Nasal cavity respiratory epithelium epithelial cell of viscerocranial mucosa (primary cell): ENCODE results near the gene SH3BGRL2. TPM values are rescaled to one million over a fixed set of nuclear protein-coding genes. Genes with fewer than 3 reads are reported as not detected.

ENCODE experiments used
- total RNA-seq: library from RNA; depleted of rRNA; stranded (reverse); fragments of >200 nt; gene quantifications from 2 replicates; pipeline ENCODE4 v1.2.3, GENCODE V29; 2014

Gene SH3BGRL2
- total RNA-seq, result 12.2 and 24.3 TPM in 2 replicates

GRCh38 chr6:79630883-79631692 is at the start of gene SH3BGRL2:
Gene SH3BGRL2, plus strand, starts transcription at chr6:79631329. Its CDS starts 133 bp downstream, at chr6:79631462.

Other genes with a start within 250 kb of the SH3BGRL2 start
- gene LCA5, start 93.9 kb upstream of the SH3BGRL2 start, total RNA-seq, result 3.8 and 4.8 TPM in 2 replicates